Esophagus squamous epithelium (tissue), 5 donors: Measurements from ENCODE around the gene ANKLE1. TPM values are rescaled to one million over a fixed set of nuclear protein-coding genes. Genes with fewer than 3 reads are reported as not detected.

Source experiments
- DNase-seq: peaks from one replicate; lab custom pipeline; 2025; lab: John Stamatoyannopoulos, UW
- H3K27ac ChIP-seq, 4 donors: fragments of 200-600 bp; sonication (generic); one replicate each; pipeline ENCODE4 v1.5.1; 2016 to 2019; ENCODE audit warnings: mild to moderate bottlenecking in 1 of 4
- H3K27me3 ChIP-seq, 4 donors: fragments of 200-600 bp; sonication (generic); 1 replicate in 3 of 4; 2 replicates in 1 of 4; pipeline versions ENCODE4 v1.5.1 to v1.6.0; 2017 to 2021; ENCODE audit warnings: antibody characterized with exemption in 1 of 4
- H3K36me3 ChIP-seq, 3 donors: fragments of 200-600 bp; sonication (generic); one replicate each; pipeline ENCODE4 v1.5.1; 2016 to 2019
- H3K4me1 ChIP-seq, 3 donors: fragments of 200-600 bp; sonication (generic); one replicate each; pipeline ENCODE4 v1.5.1; 2017 to 2019
- H3K4me3 ChIP-seq, 4 donors: fragments of 200-600 bp; sonication (generic); 1 replicate in 3 of 4; 2 replicates in 1 of 4; pipeline ENCODE4 v1.5.1; 2016 to 2019; ENCODE audit warnings: mild to moderate bottlenecking in 2 of 4, moderate library complexity in 1 of 4
- H3K9me3 ChIP-seq, 3 donors: fragments of 200-600 bp; sonication (generic); one replicate each; pipeline ENCODE4 v1.5.1; 2016 to 2019
- CTCF ChIP-seq, 6 experiments: fragments of 450-650 bp in 4 of 6; fragments of 200-600 bp in 2 of 6; sonication (generic) in 2 of 6; IDR thresholded peaks; one replicate each; pipeline ENCODE4 v1.5.1; 2016 to 2019; ENCODE audit warnings: antibody characterized with exemption in 6 of 6, mild to moderate bottlenecking in 4 of 6, moderate library complexity in 4 of 6
- POLR2A ChIP-seq, 4 donors: fragments of 450-650 bp; IDR thresholded peaks; one replicate each; pipeline ENCODE4 v1.6.1; 2017; ENCODE audit warnings: antibody characterized with exemption in 4 of 4, mild to moderate bottlenecking in 4 of 4, moderate library complexity in 3 of 4
- WGBS, 2 donors: methylation state at CpG; one replicate each; pipeline ENCODE4 v1.1.5; 2018; 5-methylcytosine and 5-hydroxymethylcytosine counted together
- intact Hi-C: fragments of 100-400 bp; cut with DNase I; formaldehyde crosslinking; loops from one replicate; pipeline ENCODE4 v1.15.0; 2022
- total RNA-seq, 4 donors: library from RNA; depleted of rRNA; stranded (reverse); fragments of >200 nt; gene quantifications; one replicate each; pipeline ENCODE4 v1.1.0, GENCODE V29; 2016
- donor health status: DM: yes; HTN: yes; CAD: no.

ANKLE1 gene
- total RNA-seq, 4 donors from 2014 or later: 0.12 to 0.57 (median 0.22) TPM; not detected in 1

- peaks cover 0 to 2% (median 0%) of the 10 kb centered on the region in 3 donors for H3K36me3 ChIP-seq
- DNase-seq: no peak
- no peaks in the 10 kb centered on the region for H3K27me3 ChIP-seq
- no peak for TF ChIP-seq CTCF (IDR thresholded peaks at IDR 0.05)
- TF ChIP-seq POLR2A (IDR thresholded peaks at IDR 0.05): no peak
- peak overlapping the region; percentile 46 to 75 (median 66) for H3K4me3 ChIP-seq
- peaks cover 36 to 87% (median 54%) of the 10 kb centered on the region in 3 donors for H3K4me1 ChIP-seq
- H3K27ac ChIP-seq: peak overlapping the region; percentile 84 to 94 (median 90)
- H3K9me3 ChIP-seq: no peaks in the 10 kb centered on the region
- whole genome bisulfite sequencing, 2 donors: 1 to 21% methylated on average over 8 to 22 of the region's 28 CpGs
- intact Hi-C loops: no loop called here
Observed at GRCh38 chr19:17306285-17306714, 24.6 kb downstream of the ANKLE1 start.

- Histone ChIP-seq H3K4me1 (peaks cover 41 to 87% (median 57%) of the 10 kb centered on the region in 3 donors), H3K27ac (no peak overlapping the region)
- intact Hi-C loops: no loop called here
Observed at GRCh38 chr19:17307876-17308377, 26.2 kb downstream of the ANKLE1 start.

GRCh38 chr19:17309198-17309964 is 27.7 kb downstream of the ANKLE1 start, which contains the start of gene DDA1:
Gene DDA1 (plus strand): TSS chr19:17309563. CDS start chr19:17309655, 92 bp downstream.
- Histone ChIP-seq H3K36me3 (peaks cover 7 to 27% (median 10%) of the 10 kb centered on the region in 3 donors), H3K9me3 (no peaks in the 10 kb centered on the region), H3K27me3 (no peaks in the 10 kb centered on the region), H3K27ac (peak within 1 kb of the TSS; percentile 90 to 93 (median 91)), H3K4me3 (peak within 1 kb of the TSS; percentile 91 to 99 (median 93)), H3K4me1 (peaks cover 30 to 73% (median 48%) of the 10 kb centered on the region in 3 donors)
- peak; percentile 95 for DNase-seq
- 0% methylated on average over 11 to 24 of the region's 46 CpGs for WGBS, 2 donors
- intact Hi-C loops: no loop called here
- TF ChIP-seq POLR2A (IDR thresholded peaks at IDR 0.05) (peak in 3 of 4 donors; percentile 64 to 74 (median 71)), CTCF (IDR thresholded peaks at IDR 0.05) (peak in 1 of 6 experiments; percentile 39)

More at GRCh38 chr19:17307876-17308377, 26.2 kb downstream of the ANKLE1 start:
- TF ChIP-seq CTCF (IDR thresholded peaks at IDR 0.05) (no peak), POLR2A (IDR thresholded peaks at IDR 0.05) (no peak)
- Histone ChIP-seq H3K27me3 (no peaks in the 10 kb centered on the region), H3K36me3 (peaks cover 0 to 14% (median 4%) of the 10 kb centered on the region in 3 donors), H3K4me3 (no peak overlapping the region), H3K9me3 (no peaks in the 10 kb centered on the region)
- WGBS, 2 donors: 85 to 87% methylated on average over 8 of the region's 8 CpGs
- DNase-seq: no peak

GRCh38 chr19:17309965-17310461 is 28.3 kb downstream of the ANKLE1 start:
- Histone ChIP-seq H3K36me3 (peaks cover 11 to 32% (median 15%) of the 10 kb centered on the region in 3 donors), H3K9me3 (no peaks in the 10 kb centered on the region), H3K27ac (peak overlapping the region; percentile 90 to 93 (median 91)), H3K4me3 (peak overlapping the region; percentile 91 to 99 (median 93)), H3K27me3 (no peaks in the 10 kb centered on the region), H3K4me1 (peaks cover 24 to 66% (median 42%) of the 10 kb centered on the region in 3 donors)
- TF ChIP-seq POLR2A (IDR thresholded peaks at IDR 0.05): no peak
- no peak for TF ChIP-seq CTCF (IDR thresholded peaks at IDR 0.05)
- intact Hi-C loops: no loop called here
- 4 to 8% methylated on average over 8 to 17 of the region's 23 CpGs for WGBS, 2 donors
- DNase-seq: no peak
